GM12878 (cell line): ENCODE results near the gene PPP6R2. TPM values are rescaled to one million over a fixed set of nuclear protein-coding genes. Genes with fewer than 3 reads are reported as not detected.

ENCODE experiments used
- ATAC-seq: fragments of 200-7000 bp; cut with Tn5 transposase; 3 replicates; pipeline ENCODE4 v1.9.1; 2020; ENCODE audit warnings: mild to moderate bottlenecking, moderate library complexity
- BruUV-seq: library from RNA; stranded (reverse); fragments of 400-500 nt; replicated peaks from 2 replicates; lab custom pipeline; 2021; lab: Mats Ljungman, UMichigan
- CTCF ChIA-PET: fragments of 300-600 bp; sonication (Branson Sonifier 250); formaldehyde crosslinking; extraction: SDS; loops from one replicate; lab custom pipeline; 2021; ENCODE audit warnings: inconsistent platforms; lab: Yijun Ruan, JAX
- POLR2A ChIA-PET: fragments of 350-600 bp; formaldehyde crosslinking; extraction: SDS; loops from one replicate; lab custom pipeline; 2021; ENCODE audit warnings: inconsistent platforms; lab: Charles Lee
- RAD21 ChIA-PET: fragments of 300-600 bp; sonication (Branson Sonifier 250); formaldehyde crosslinking; loops from one replicate; lab custom pipeline; 2023; ENCODE audit warnings: antibody characterized with exemption; ENCODE audit not compliant: unreplicated experiment; lab: Charles Lee
- SMC1A ChIA-PET: fragments of 300-600 bp; sonication (Branson Sonifier 250); formaldehyde crosslinking; loops from one replicate; lab custom pipeline; 2023; ENCODE audit not compliant: unreplicated experiment, uncharacterized antibody; lab: Charles Lee
- DNase-seq: peaks from one replicate; pipeline ENCODE4 v3.0.0-alpha.2; 2011; ENCODE audit warnings: low read depth, low spot score
- FAIRE-seq: peaks from 3 replicates; lab custom pipeline; 2011; peaks lifted over from hg19 to GRCh38; lab: Jason Lieb, UNC
- H2AFZ ChIP-seq: 2 replicates; pipeline ENCODE4 v1.6.0; 2011; ENCODE audit warnings: low read depth, low read length, control low read depth; ENCODE audit not compliant: control insufficient read depth
- H3K27ac ChIP-seq: 2 replicates; pipeline ENCODE4 v1.5.1; 2011; ENCODE audit warnings: control low read depth; ENCODE audit not compliant: control insufficient read depth, insufficient read depth
- H3K27me3 ChIP-seq, 2 experiments: replicated peaks in 1 of 2; 2 replicates each; pipeline versions ENCODE4 v1.6.0 to v1.6.1; 2011; ENCODE audit warnings: low read length in 1 of 2; ENCODE audit not compliant: control insufficient read depth in 2 of 2, insufficient read depth in 2 of 2
- H3K36me3 ChIP-seq, 2 experiments: 2 replicates each; pipeline ENCODE4 v1.5.1; 2011; ENCODE audit warnings: low read length in 1 of 2; ENCODE audit not compliant: control insufficient read depth in 2 of 2, insufficient read depth in 2 of 2
- H3K4me1 ChIP-seq: 2 replicates; pipeline ENCODE4 v1.6.1; 2011; ENCODE audit warnings: mild to moderate bottlenecking, low read length, moderate library complexity, mixed read lengths; ENCODE audit not compliant: control insufficient read depth, insufficient read depth
- H3K4me2 ChIP-seq: 2 replicates; pipeline ENCODE4 v1.6.0; 2011; ENCODE audit warnings: control low read depth; ENCODE audit not compliant: control insufficient read depth, insufficient read depth
- H3K4me3 ChIP-seq: fragments of 200-600 bp; sonication (generic); 2 replicates; pipeline ENCODE4 v1.5.1; 2016
- H3K79me2 ChIP-seq: 2 replicates; pipeline ENCODE4 v1.6.0; 2011; ENCODE audit warnings: low read length; ENCODE audit not compliant: control insufficient read depth, insufficient read depth
- H3K9ac ChIP-seq: 2 replicates; pipeline ENCODE4 v1.8.0; 2011; ENCODE audit warnings: low read length, control low read depth, mixed read lengths; ENCODE audit not compliant: control insufficient read depth, insufficient read depth
- H3K9me3 ChIP-seq: replicated peaks from 3 replicates; pipeline ENCODE4 v1.5.1; 2011; ENCODE audit warnings: mild to moderate bottlenecking, low read length; ENCODE audit not compliant: control insufficient read depth, insufficient read depth
- H4K20me1 ChIP-seq: 2 replicates; pipeline ENCODE4 v1.6.0; 2011; ENCODE audit not compliant: control insufficient read depth, insufficient read depth
- E2F4 ChIP-seq: IDR thresholded peaks from 2 replicates; pipeline ENCODE4 v1.6.1; 2012; ENCODE audit warnings: low read depth, low read length, improper control_type of control experiment
- HSF1 ChIP-seq: fragments of 150-350 bp; IDR thresholded peaks from 2 replicates; pipeline ENCODE4 v1.6.1; 2014; ENCODE audit warnings: mild to moderate bottlenecking, low read depth, low read length
- IRF3 ChIP-seq: fragments of 450-650 bp; IDR thresholded peaks from 2 replicates; pipeline ENCODE4 v1.6.1; 2014; ENCODE audit warnings: mild to moderate bottlenecking
- NFYB ChIP-seq: IDR thresholded peaks from 2 replicates; pipeline ENCODE4 v1.6.1; 2011; ENCODE audit warnings: low read depth, mild to moderate bottlenecking, low read length, improper control_type of control experiment, moderate library complexity; ENCODE audit not compliant: insufficient read depth
- SMAD1 ChIP-seq: fragments of 450-650 bp; IDR thresholded peaks from 2 replicates; pipeline ENCODE4 v1.6.1; 2018; ENCODE audit warnings: mild to moderate bottlenecking, low read depth; ENCODE audit not compliant: partially characterized antibody
- SMAD5 ChIP-seq: IDR thresholded peaks from 2 replicates; pipeline ENCODE4 v1.6.1; 2016; ENCODE audit warnings: antibody characterized with exemption, low read depth
- SREBF1 ChIP-seq: IDR thresholded peaks from 2 replicates; pipeline ENCODE4 v1.6.1; 2012; ENCODE audit warnings: mild to moderate bottlenecking, low read length
- SREBF2 ChIP-seq: IDR thresholded peaks from 2 replicates; pipeline ENCODE4 v1.6.1; 2012; ENCODE audit warnings: mild to moderate bottlenecking, low read length
- TAF1 ChIP-seq: IDR thresholded peaks from 2 replicates; pipeline ENCODE4 v1.6.1; 2011; ENCODE audit warnings: mild to moderate bottlenecking, low read depth, low read length, borderline replicate concordance
- TCF12 ChIP-seq: IDR thresholded peaks from 2 replicates; pipeline ENCODE4 v1.6.1; 2011; ENCODE audit warnings: low read depth, mild to moderate bottlenecking, low read length
- WGBS: methylation state at CpG from one replicate; pipeline ENCODE4 v1.1.6; 2016; ENCODE audit warnings: low lambda C conversion rate; ENCODE audit not compliant: insufficient replicate concordance, insufficient coverage; ENCODE audit errors: missing lambda C conversion rate; 5-methylcytosine and 5-hydroxymethylcytosine counted together
- in situ Hi-C: fragments of 300-500 bp; cut with MboI; formaldehyde crosslinking; loops from 9 replicates; pipeline ENCODE4 v1.14.3; 2018; ENCODE audit warnings: mixed read lengths
- intact Hi-C: fragments of 100-400 bp; cut with micrococcal nuclease; formaldehyde crosslinking; loops from one replicate; pipeline ENCODE4 v1.14.2; 2022; ENCODE audit not compliant: unreplicated experiment
- polyA plus RNA-seq, 11 experiments: library from polyadenylated mRNA; depleted of rRNA in 4 of 11; unstranded in 6 of 11; stranded (reverse) in 5 of 11; fragments of >200 nt; fragmentation: Nextera tagmentation in 4 of 11; fragmentation: Illumina TruSeq in 1 of 11; extraction: Ambion mirVana in 4 of 11; extraction: Trizol in 1 of 11; gene quantifications; 1 replicate in 1 of 11; 2 replicates in 10 of 11; pipeline versions ENCODE4 v1.2.1 to v1.2.3, GENCODE V29; 2011 to 2016; ENCODE audit warnings: inconsistent platforms in 2 of 11, missing spikeins in 2 of 11, low read depth in 1 of 11
- total RNA-seq, 4 experiments: library from RNA; depleted of rRNA in 3 of 4; stranded (reverse); fragments of >200 nt in 3 of 4; fragmentation: Illumina TruSeq in 1 of 4; extraction: Trizol in 1 of 4; gene quantifications; 2 replicates each; pipeline versions ENCODE4 v1.2.1 to v1.2.3, GENCODE V29; 2013 to 2021

Gene PPP6R2
- total and polyA plus RNA-seq, 10 of the 15 experiments (the other 5 are each of a cell fraction or from before 2014, with no cell fraction given): 0.29 to 52.6 (median 25.4) TPM

GRCh38 chr22:50471197-50471847 lies 128.2 kb downstream of the PPP6R2 start:
- Histone ChIP-seq H3K27me3 (no peaks in the 10 kb centered on the region), H3K9ac (peak overlapping the region; percentile 64; the same call in 1 of the 2 replicates), H3K4me1 (peaks cover 54% of the 10 kb centered on the region), H3K4me2 (peak overlapping the region; percentile 99), H3K79me2 (peaks cover 55% of the 10 kb centered on the region), H3K36me3 (peaks cover 8 to 15% of the 10 kb centered on the region in 2 experiments; a peak in 3 of 4 replicates), H3K4me3 (peak overlapping the region; percentile 56; the same call in 1 of the 2 replicates), H3K27ac (peak overlapping the region; percentile 92), H3K9me3 (no peaks in the 10 kb centered on the region), H2AFZ (no peak overlapping the region), H4K20me1 (no peaks in the 10 kb centered on the region)
- 83% methylated on average over 21 of the region's 21 CpGs for WGBS
- SMC1A ChIA-PET: interaction anchor here (1.1 to 1.9 kb wide), 3 partner anchors 27 to 71 kb away, joined by 3 to 4 read pairs (median 4); partner anchors contain the start of gene SCO2
- RAD21 ChIA-PET: interaction anchor here (1.3 to 1.8 kb wide), 2 partner anchors 92 to 150 kb away, joined by 3 to 7 read pairs; no protein-coding TSS in a partner anchor
- CTCF ChIA-PET: interaction anchor here (1.6 to 3.3 kb wide), 7 partner anchors 9 to 149 kb away, joined by 4 to 19 read pairs (median 8); partner anchors contain the start of genes MIOX and SCO2
- TF ChIP-seq SMAD5: no peak
- intact Hi-C loops: loop anchor here (10.0 kb wide), 1 partner anchor 227 kb away; the partner anchor contains the start of gene TUBGCP6
- BruUV-seq: no TSS peak
- in situ Hi-C loops: no loop called here
- POLR2A ChIA-PET: interaction anchor here (1.0 to 2.1 kb wide), 3 partner anchors 19 to 54 kb away, joined by 4 to 10 read pairs (median 5); partner anchors contain the start of genes LMF2 and SCO2
- ATAC-seq (no peak), FAIRE-seq (no peak), DNase-seq (no peak)

GRCh38 chr22:50471962-50472361 lies 128.8 kb downstream of the PPP6R2 start:
- DNase-seq: no peak
- TF ChIP-seq SREBF1: no peak
- TF ChIP-seq HSF1: no peak
- TF ChIP-seq TAF1: no peak
- no peak for TF ChIP-seq SMAD1
- TF ChIP-seq TCF12: no peak
- TF ChIP-seq SREBF2: no peak
- no peak for TF ChIP-seq IRF3
- TF ChIP-seq E2F4: no peak
- no peak for TF ChIP-seq NFYB
- ChIA-PET CTCF (interaction anchor here (1.0 to 2.9 kb wide), 6 partner anchors 8 to 231 kb away, joined by 4 to 16 read pairs (median 8); no protein-coding TSS in a partner anchor), RAD21 (interaction anchor here (0.6 to 2.3 kb wide), 2 partner anchors 54 to 88 kb away, joined by 3 to 6 read pairs; partner anchors contain the start of gene SCO2), POLR2A (interaction anchor here (0.6 to 2.2 kb wide), 3 partner anchors 36 to 194 kb away, joined by 4 to 6 read pairs (median 4); partner anchors contain the start of genes LMF2 and SCO2), SMC1A (interaction anchor here (1.6 kb wide), 1 partner anchor 26 kb away, joined by 5 read pairs; no protein-coding TSS in a partner anchor)
- H3K4me2 ChIP-seq: peak overlapping the region; percentile 99
- 57% methylated on average over 5 of the region's 5 CpGs for WGBS
- no peak for FAIRE-seq
- H3K27ac ChIP-seq: no peak overlapping the region
- no TSS peak for BruUV-seq
- H3K79me2 ChIP-seq: peaks cover 55% of the 10 kb centered on the region
- no peaks in the 10 kb centered on the region for H4K20me1 ChIP-seq
- H3K9ac ChIP-seq: peak overlapping the region; percentile 16; the same call in 1 of the 2 replicates
- intact Hi-C loops (loop anchor here (10.0 kb wide), 1 partner anchor 227 kb away; the partner anchor contains the start of gene TUBGCP6), in situ Hi-C loops (no loop called here)
- H3K4me3 ChIP-seq: no peak overlapping the region
- no peak for ATAC-seq
- H3K36me3 ChIP-seq: peaks cover 4 to 9% of the 10 kb centered on the region in 2 experiments; a peak in 2 of 4 replicates
- H3K27me3 ChIP-seq: no peaks in the 10 kb centered on the region
- H3K9me3 ChIP-seq: no peaks in the 10 kb centered on the region
- H2AFZ ChIP-seq: no peak overlapping the region
- H3K4me1 ChIP-seq: peaks cover 54% of the 10 kb centered on the region
